ENCODE data around the gene VPS26C.

Gene VPS26C

GRCh38 chr21:37204580-37204979 lies 62.6 kb downstream of the VPS26C start:
- Histone ChIP-seq H3K4me1 (ENCODE audit: control insufficient read depth, insufficient read depth, low read length) (no peaks in the 10 kb centered on the region; the same call in 1 of the 2 replicates), H3K27me3 (ENCODE audit: control insufficient read depth, insufficient read depth, low read length) (no peaks in the 10 kb centered on the region), H3K9me3 (ENCODE audit: control insufficient read depth, insufficient read depth, low read length) (no peaks in the 10 kb centered on the region), H3K27ac (ENCODE audit: low read length) (no peak overlapping the region), H3K36me3 (ENCODE audit: control insufficient read depth, insufficient read depth, low read length) (no peaks in the 10 kb centered on the region), H3K4me3 (ENCODE audit: low read length) (no peak overlapping the region)
- no CpG with 5 or more reads among the region's 7 CpGs for WGBS (ENCODE audit: insufficient coverage, insufficient read length)
- DNase-seq (ENCODE audit: low read depth, low spot score), result no peak

- Histone ChIP-seq H3K4me1 (ENCODE audit: control insufficient read depth, insufficient read depth, low read length) (no peaks in the 10 kb centered on the region; the same call in 1 of the 2 replicates), H3K4me3 (ENCODE audit: low read length) (no peak overlapping the region), H3K27ac (ENCODE audit: low read length) (no peak overlapping the region), H3K27me3 (ENCODE audit: control insufficient read depth, insufficient read depth, low read length) (no peaks in the 10 kb centered on the region), H3K36me3 (ENCODE audit: control insufficient read depth, insufficient read depth, low read length) (no peaks in the 10 kb centered on the region), H3K9me3 (ENCODE audit: control insufficient read depth, insufficient read depth, low read length) (no peaks in the 10 kb centered on the region)
- WGBS (ENCODE audit: insufficient coverage, insufficient read length), result no CpG with 5 or more reads among the region's 14 CpGs
- DNase-seq (ENCODE audit: low read depth, low spot score), result no peak
Measured at GRCh38 chr21:37202221-37203110, 64.7 kb downstream of the VPS26C start.

- no peaks in the 10 kb centered on the region for H3K9me3 ChIP-seq (ENCODE audit: control insufficient read depth, insufficient read depth, low read length)
- DNase-seq (ENCODE audit: low read depth, low spot score), result no peak
- no peaks in the 10 kb centered on the region for H3K27me3 ChIP-seq (ENCODE audit: control insufficient read depth, insufficient read depth, low read length)
- H3K4me3 ChIP-seq (ENCODE audit: low read length), result no peak overlapping the region
- H3K36me3 ChIP-seq (ENCODE audit: control insufficient read depth, insufficient read depth, low read length), result no peaks in the 10 kb centered on the region
- H3K4me1 ChIP-seq (ENCODE audit: control insufficient read depth, insufficient read depth, low read length), result no peaks in the 10 kb centered on the region; the same call in 1 of the 2 replicates
- H3K27ac ChIP-seq (ENCODE audit: low read length), result no peak overlapping the region
- no CpG with 5 or more reads among the region's 16 CpGs for WGBS (ENCODE audit: insufficient coverage, insufficient read length)
Measured at GRCh38 chr21:37200641-37201480, 66.3 kb downstream of the VPS26C start.

- DNase-seq (ENCODE audit: low read depth, low spot score), result no peak
- no peaks in the 10 kb centered on the region for H3K9me3 ChIP-seq (ENCODE audit: control insufficient read depth, insufficient read depth, low read length)
- no peaks in the 10 kb centered on the region for H3K36me3 ChIP-seq (ENCODE audit: control insufficient read depth, insufficient read depth, low read length)
- WGBS (ENCODE audit: insufficient coverage, insufficient read length), result no CpG with 5 or more reads among the region's 11 CpGs
- no peak overlapping the region for H3K27ac ChIP-seq (ENCODE audit: low read length)
- no peaks in the 10 kb centered on the region; the same call in 1 of the 2 replicates for H3K4me1 ChIP-seq (ENCODE audit: control insufficient read depth, insufficient read depth, low read length)
- no peak overlapping the region for H3K4me3 ChIP-seq (ENCODE audit: low read length)
- H3K27me3 ChIP-seq (ENCODE audit: control insufficient read depth, insufficient read depth, low read length), result no peaks in the 10 kb centered on the region
Measured at GRCh38 chr21:37199057-37199924, 67.8 kb downstream of the VPS26C start.

- DNase-seq (ENCODE audit: low read depth, low spot score), result no peak
- Histone ChIP-seq H3K27me3 (ENCODE audit: control insufficient read depth, insufficient read depth, low read length) (no peaks in the 10 kb centered on the region), H3K9me3 (ENCODE audit: control insufficient read depth, insufficient read depth, low read length) (no peaks in the 10 kb centered on the region), H3K4me1 (ENCODE audit: control insufficient read depth, insufficient read depth, low read length) (no peaks in the 10 kb centered on the region; the same call in 1 of the 2 replicates), H3K4me3 (ENCODE audit: low read length) (no peak overlapping the region), H3K36me3 (ENCODE audit: control insufficient read depth, insufficient read depth, low read length) (no peaks in the 10 kb centered on the region), H3K27ac (ENCODE audit: low read length) (no peak overlapping the region)
- no CpG with 5 or more reads among the region's 4 CpGs for WGBS (ENCODE audit: insufficient coverage, insufficient read length)
Measured at GRCh38 chr21:37197746-37198145, 69.4 kb downstream of the VPS26C start.

GRCh38 chr21:37196847-37197246 lies 70.3 kb downstream of the VPS26C start:
- no peaks in the 10 kb centered on the region; the same call in 1 of the 2 replicates for H3K4me1 ChIP-seq (ENCODE audit: control insufficient read depth, insufficient read depth, low read length)
- no peak overlapping the region for H3K27ac ChIP-seq (ENCODE audit: low read length)
- H3K27me3 ChIP-seq (ENCODE audit: control insufficient read depth, insufficient read depth, low read length), result no peaks in the 10 kb centered on the region
- no peak overlapping the region for H3K4me3 ChIP-seq (ENCODE audit: low read length)
- no peak for DNase-seq (ENCODE audit: low read depth, low spot score)
- H3K9me3 ChIP-seq (ENCODE audit: control insufficient read depth, insufficient read depth, low read length), result no peaks in the 10 kb centered on the region
- WGBS (ENCODE audit: insufficient coverage, insufficient read length), result no CpG with 5 or more reads among the region's 8 CpGs
- no peaks in the 10 kb centered on the region for H3K36me3 ChIP-seq (ENCODE audit: control insufficient read depth, insufficient read depth, low read length)

GRCh38 chr21:37195610-37196009 lies 71.5 kb downstream of the VPS26C start:
- no peaks in the 10 kb centered on the region for H3K27me3 ChIP-seq (ENCODE audit: control insufficient read depth, insufficient read depth, low read length)
- no peak for DNase-seq (ENCODE audit: low read depth, low spot score)
- WGBS (ENCODE audit: insufficient coverage, insufficient read length), result no CpG with 5 or more reads among the region's 15 CpGs
- no peaks in the 10 kb centered on the region; the same call in 1 of the 2 replicates for H3K4me1 ChIP-seq (ENCODE audit: control insufficient read depth, insufficient read depth, low read length)
- no peak overlapping the region for H3K4me3 ChIP-seq (ENCODE audit: low read length)
- H3K9me3 ChIP-seq (ENCODE audit: control insufficient read depth, insufficient read depth, low read length), result no peaks in the 10 kb centered on the region
- no peak overlapping the region for H3K27ac ChIP-seq (ENCODE audit: low read length)
- no peaks in the 10 kb centered on the region for H3K36me3 ChIP-seq (ENCODE audit: control insufficient read depth, insufficient read depth, low read length)

- H3K9me3 ChIP-seq (ENCODE audit: control insufficient read depth, insufficient read depth, low read length), result no peaks in the 10 kb centered on the region
- H3K27ac ChIP-seq (ENCODE audit: low read length), result no peak overlapping the region
- no peak overlapping the region for H3K4me3 ChIP-seq (ENCODE audit: low read length)
- no peaks in the 10 kb centered on the region for H3K36me3 ChIP-seq (ENCODE audit: control insufficient read depth, insufficient read depth, low read length)
- no peaks in the 10 kb centered on the region; the same call in 1 of the 2 replicates for H3K4me1 ChIP-seq (ENCODE audit: control insufficient read depth, insufficient read depth, low read length)
- DNase-seq (ENCODE audit: low read depth, low spot score), result no peak
- no peaks in the 10 kb centered on the region for H3K27me3 ChIP-seq (ENCODE audit: control insufficient read depth, insufficient read depth, low read length)
- WGBS (ENCODE audit: insufficient coverage, insufficient read length), result no CpG with 5 or more reads among the region's 3 CpGs
Measured at GRCh38 chr21:37195059-37195458, 72.1 kb downstream of the VPS26C start.

- no peak for DNase-seq (ENCODE audit: low read depth, low spot score)
- H3K9me3 ChIP-seq (ENCODE audit: control insufficient read depth, insufficient read depth, low read length), result no peaks in the 10 kb centered on the region
- no peak overlapping the region for H3K4me3 ChIP-seq (ENCODE audit: low read length)
- no peaks in the 10 kb centered on the region for H3K36me3 ChIP-seq (ENCODE audit: control insufficient read depth, insufficient read depth, low read length)
- H3K4me1 ChIP-seq (ENCODE audit: control insufficient read depth, insufficient read depth, low read length), result no peaks in the 10 kb centered on the region; the same call in 1 of the 2 replicates
- no peaks in the 10 kb centered on the region for H3K27me3 ChIP-seq (ENCODE audit: control insufficient read depth, insufficient read depth, low read length)
- no peak overlapping the region for H3K27ac ChIP-seq (ENCODE audit: low read length)
- no CpG with 5 or more reads among the region's 6 CpGs for WGBS (ENCODE audit: insufficient coverage, insufficient read length)
Measured at GRCh38 chr21:37193676-37194075, 73.5 kb downstream of the VPS26C start.

GRCh38 chr21:37193006-37193405 lies 74.1 kb downstream of the VPS26C start:
- H3K4me1 ChIP-seq (ENCODE audit: control insufficient read depth, insufficient read depth, low read length), result no peaks in the 10 kb centered on the region; the same call in 1 of the 2 replicates
- H3K27ac ChIP-seq (ENCODE audit: low read length), result no peak overlapping the region
- H3K4me3 ChIP-seq (ENCODE audit: low read length), result no peak overlapping the region
- H3K9me3 ChIP-seq (ENCODE audit: control insufficient read depth, insufficient read depth, low read length), result no peaks in the 10 kb centered on the region
- H3K27me3 ChIP-seq (ENCODE audit: control insufficient read depth, insufficient read depth, low read length), result no peaks in the 10 kb centered on the region
- H3K36me3 ChIP-seq (ENCODE audit: control insufficient read depth, insufficient read depth, low read length), result no peaks in the 10 kb centered on the region
- WGBS (ENCODE audit: insufficient coverage, insufficient read length), result no CpG with 5 or more reads among the region's 4 CpGs
- DNase-seq (ENCODE audit: low read depth, low spot score), result peak; percentile 16

Data from iPS DF 6.9 (cell line).